HEK293 (cell line): ENCODE measurements around the gene TRIM65.

Experiments used
- CTCF ChIA-PET: fragments of 350-600 bp; formaldehyde crosslinking; extraction: SDS; loops from one replicate; lab custom pipeline; 2021; ENCODE audit warnings: antibody characterized with exemption; lab: Yijun Ruan, JAX
- POLR2A ChIA-PET: fragments of 300-600 bp; formaldehyde crosslinking; extraction: SDS; loops from one replicate; lab custom pipeline; 2020; ENCODE audit warnings: antibody characterized with exemption, inconsistent platforms; lab: Yijun Ruan, JAX
- H3K27ac ChIP-seq: fragments of 200-500 bp; sonication (Bioruptor generic); 2 replicates; pipeline ENCODE4 v1.5.1; 2014; ENCODE audit warnings: low read depth, low read length, control low read depth, inconsistent platforms; ENCODE audit errors: extremely low read depth
- H3K36me3 ChIP-seq, 2 experiments: fragments of 200-500 bp in 1 of 2; sonication (Bioruptor generic) in 1 of 2; 1 replicate in 1 of 2; 2 replicates in 1 of 2; pipeline ENCODE4 v1.5.1; 2014 to 2017; ENCODE audit warnings: inconsistent platforms in 2 of 2, low read length in 2 of 2; ENCODE audit not compliant: control insufficient read depth in 2 of 2, insufficient read depth in 1 of 2
- H3K4me1 ChIP-seq: fragments of 200-500 bp; sonication (Bioruptor generic); 2 replicates; pipeline ENCODE4 v1.5.1; 2014; ENCODE audit warnings: mild to moderate bottlenecking, low read length, inconsistent platforms; ENCODE audit not compliant: control insufficient read depth, insufficient read depth
- H3K4me3 ChIP-seq: 2 replicates; pipeline ENCODE4 v1.5.1; 2011; ENCODE audit warnings: low read depth, mild to moderate bottlenecking, control low read depth, low read length, moderate library complexity
- H3K9me3 ChIP-seq: fragments of 200-500 bp; sonication (Bioruptor generic); 2 replicates; pipeline ENCODE4 v1.5.1; 2014; ENCODE audit warnings: low read depth, low read length, inconsistent platforms; ENCODE audit not compliant: control insufficient read depth, insufficient read depth
- CTCF ChIP-seq: fragments of 450-650 bp; formaldehyde crosslinking; IDR thresholded peaks from 2 replicates; pipeline ENCODE4 v1.5.1; 2016; ENCODE audit warnings: missing biosample characterization, missing genetic modification characterization
- HOXA7 ChIP-seq: sonication (generic); formaldehyde crosslinking; IDR thresholded peaks from 2 replicates; pipeline ENCODE4 v1.8.1; 2022; ENCODE audit warnings: missing genetic modification reagents, borderline replicate concordance
- HOXD13 ChIP-seq: sonication (generic); formaldehyde crosslinking; IDR thresholded peaks from 2 replicates; pipeline ENCODE4 v1.8.0; 2022; ENCODE audit warnings: missing genetic modification reagents, borderline replicate concordance
- KLF9 ChIP-seq: fragments of 450-650 bp; formaldehyde crosslinking; IDR thresholded peaks from 2 replicates; pipeline ENCODE4 v1.5.1; 2016; ENCODE audit warnings: missing biosample characterization, missing genetic modification characterization, low read depth
- PATZ1 ChIP-seq: fragments of 450-650 bp; formaldehyde crosslinking; IDR thresholded peaks from 2 replicates; pipeline ENCODE4 v1.5.1; 2016; ENCODE audit warnings: missing biosample characterization, missing genetic modification characterization
- ZBTB17 ChIP-seq: fragments of 450-650 bp; formaldehyde crosslinking; IDR thresholded peaks from 2 replicates; pipeline ENCODE4 v1.5.1; 2016; ENCODE audit warnings: missing biosample characterization, missing genetic modification characterization
- ZBTB20 ChIP-seq: fragments of 450-650 bp; formaldehyde crosslinking; IDR thresholded peaks from 2 replicates; pipeline ENCODE4 v1.5.1; 2016; ENCODE audit warnings: missing biosample characterization, missing genetic modification characterization
- ZIC2 ChIP-seq: fragments of 450-650 bp; formaldehyde crosslinking; IDR thresholded peaks from 2 replicates; pipeline ENCODE4 v1.5.1; 2016; ENCODE audit warnings: missing biosample characterization, missing genetic modification characterization
- ZNF341 ChIP-seq: fragments of 450-650 bp; formaldehyde crosslinking; IDR thresholded peaks from 2 replicates; pipeline ENCODE4; 2016; ENCODE audit warnings: low read depth, missing biosample characterization, missing genetic modification characterization
- ZNF548 ChIP-seq: fragments of 450-650 bp; formaldehyde crosslinking; IDR thresholded peaks from 2 replicates; pipeline ENCODE4 v1.5.1; 2016; ENCODE audit warnings: missing biosample characterization, missing genetic modification characterization
- ZNF600 ChIP-seq: fragments of 450-650 bp; formaldehyde crosslinking; IDR thresholded peaks from 2 replicates; pipeline ENCODE4 v1.5.1; 2016; ENCODE audit warnings: missing biosample characterization, missing genetic modification characterization
- ZNF621 ChIP-seq: fragments of 450-650 bp; formaldehyde crosslinking; IDR thresholded peaks from 2 replicates; pipeline ENCODE4 v1.5.1; 2017; ENCODE audit warnings: missing biosample characterization, missing genetic modification characterization
- ZNF626 ChIP-seq: fragments of 450-650 bp; sonication (Bioruptor Pico); formaldehyde crosslinking; IDR thresholded peaks from 2 replicates; pipeline ENCODE4 v1.5.1; 2018; ENCODE audit warnings: missing biosample characterization, missing genetic modification characterization, inconsistent platforms
- ZNF645 ChIP-seq: fragments of 450-650 bp; formaldehyde crosslinking; IDR thresholded peaks from 2 replicates; pipeline ENCODE4; 2016; ENCODE audit warnings: missing biosample characterization, missing genetic modification characterization
- ZNF707 ChIP-seq: fragments of 450-650 bp; formaldehyde crosslinking; IDR thresholded peaks from 2 replicates; pipeline ENCODE4 v1.5.1; 2016; ENCODE audit warnings: missing biosample characterization, missing genetic modification characterization
- ZNF768 ChIP-seq: fragments of 450-650 bp; formaldehyde crosslinking; IDR thresholded peaks from 2 replicates; pipeline ENCODE4 v1.5.1; 2018; ENCODE audit warnings: missing biosample characterization, mild to moderate bottlenecking, missing genetic modification characterization
- ZNF837 ChIP-seq: fragments of 450-650 bp; formaldehyde crosslinking; IDR thresholded peaks from 2 replicates; pipeline ENCODE4 v1.5.1; 2016; ENCODE audit warnings: missing biosample characterization, missing genetic modification characterization
- TF ChIP-seq, protein P1 (sequence below): fragments of 450-650 bp; formaldehyde crosslinking; IDR thresholded peaks from 2 replicates; pipeline ENCODE4 v1.5.1; 2016; ENCODE audit warnings: missing biosample characterization, missing genetic modification characterization
- TF ChIP-seq, protein P2 (sequence below): fragments of 450-650 bp; formaldehyde crosslinking; IDR thresholded peaks from 2 replicates; pipeline ENCODE4 v1.5.1; 2016; ENCODE audit warnings: missing biosample characterization, missing genetic modification characterization
- TF ChIP-seq, protein P3 (sequence below): fragments of 450-650 bp; formaldehyde crosslinking; IDR thresholded peaks from 2 replicates; pipeline ENCODE4 v1.5.1; 2017; ENCODE audit warnings: missing biosample characterization, missing genetic modification characterization
- TF ChIP-seq, protein P4 (sequence below): fragments of 450-650 bp; formaldehyde crosslinking; IDR thresholded peaks from 2 replicates; pipeline ENCODE4 v1.5.1; 2016; ENCODE audit warnings: missing biosample characterization, missing genetic modification characterization
- TF ChIP-seq, protein P5 (sequence below): fragments of 450-650 bp; formaldehyde crosslinking; IDR thresholded peaks from 2 replicates; pipeline ENCODE4 v1.5.1; 2016; ENCODE audit warnings: missing biosample characterization, missing genetic modification characterization, low read depth

TRIM65 gene

DNA sequence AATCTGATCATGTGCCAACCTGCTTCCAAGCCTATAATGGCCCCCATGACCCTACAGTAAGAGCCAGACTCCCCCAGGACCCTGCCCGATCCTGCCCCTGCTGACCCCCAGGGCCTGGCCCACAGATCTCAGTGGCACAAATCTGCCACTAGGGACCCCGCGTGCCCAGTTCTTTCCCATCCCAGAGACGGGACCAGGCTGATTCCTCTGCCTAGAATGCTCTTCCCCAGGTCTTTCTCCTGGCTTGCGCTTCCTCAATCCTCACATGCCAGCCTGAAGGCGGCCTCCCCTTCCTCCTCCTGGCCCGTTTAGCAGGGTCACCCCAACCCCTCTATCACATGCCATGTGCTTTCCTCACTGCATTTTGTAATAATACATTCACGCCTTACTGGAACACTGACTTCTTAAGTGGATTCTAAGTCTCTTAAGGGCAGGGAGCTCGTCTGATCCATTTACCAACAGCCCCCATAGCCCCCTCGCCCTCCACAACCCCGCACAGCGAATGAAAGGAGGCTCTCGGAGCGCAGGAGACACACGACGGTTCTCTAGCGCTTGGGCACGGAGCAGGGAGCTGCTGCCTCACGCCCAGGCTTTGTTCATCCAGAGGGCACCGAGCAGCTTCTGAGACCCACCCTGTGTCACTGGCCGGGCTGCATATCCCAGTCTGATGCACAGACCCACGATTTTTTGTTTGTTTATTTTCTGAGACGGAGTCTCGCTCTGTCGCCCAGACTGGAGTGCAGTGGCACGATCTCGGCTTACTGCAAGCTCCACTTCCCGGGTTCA, 1.2 kb downstream of the TRIM65 start:
- peak overlapping the region; percentile 98; the same call in 1 of the 2 replicates for H3K27ac ChIP-seq
- H3K36me3 ChIP-seq, result peaks cover 8 to 55% of the 10 kb centered on the region in 2 experiments
- H3K4me3 ChIP-seq, result peak overlapping the region; percentile 28
- no peaks in the 10 kb centered on the region for H3K9me3 ChIP-seq
- ChIA-PET CTCF (interaction anchor here (0.6 to 4.3 kb wide), 13 partner anchors 9 to 119 kb away, joined by 3 to 28 read pairs (median 4); partner anchors contain the start of genes MRPL38, TRIM47 and WBP2), POLR2A (interaction anchor here (0.6 to 3.2 kb wide), 15 partner anchors 9 to 117 kb away, joined by 3 to 19 read pairs (median 5); partner anchors contain the start of genes MRPL38, TRIM47 and WBP2)
- peaks cover 10% of the 10 kb centered on the region for H3K4me1 ChIP-seq
- no peak for TF ChIP-seq ZNF707
- peak; percentile 25; the same call in 1 of the 2 replicates for TF ChIP-seq ZBTB20 (tag by site-specific recombination)
- TF ChIP-seq ZNF837 (tag by site-specific recombination), result no peak
- TF ChIP-seq ZNF621 (tag by site-specific recombination), result no peak
- TF ChIP-seq, protein P1, sequence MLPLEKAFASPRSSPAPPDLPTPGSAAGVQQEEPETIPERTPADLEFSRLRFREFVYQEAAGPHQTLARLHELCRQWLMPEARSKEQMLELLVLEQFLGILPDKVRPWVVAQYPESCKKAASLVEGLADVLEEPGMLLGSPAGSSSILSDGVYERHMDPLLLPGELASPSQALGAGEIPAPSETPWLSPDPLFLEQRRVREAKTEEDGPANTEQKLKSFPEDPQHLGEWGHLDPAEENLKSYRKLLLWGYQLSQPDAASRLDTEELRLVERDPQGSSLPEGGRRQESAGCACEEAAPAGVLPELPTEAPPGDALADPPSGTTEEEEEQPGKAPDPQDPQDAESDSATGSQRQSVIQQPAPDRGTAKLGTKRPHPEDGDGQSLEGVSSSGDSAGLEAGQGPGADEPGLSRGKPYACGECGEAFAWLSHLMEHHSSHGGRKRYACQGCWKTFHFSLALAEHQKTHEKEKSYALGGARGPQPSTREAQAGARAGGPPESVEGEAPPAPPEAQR (tag by site-specific recombination), result no peak
- TF ChIP-seq HOXA7 (CRISPR knock-in tag), result no peak
- TF ChIP-seq PATZ1, result peak; percentile 6; the same call in 1 of the 2 replicates
- no peak for TF ChIP-seq ZNF768
- TF ChIP-seq ZNF626 (tag by site-specific recombination), result no peak
- no peak for TF ChIP-seq KLF9 (tag by site-specific recombination)
- no peak for TF ChIP-seq ZIC2 (tag by site-specific recombination)
- TF ChIP-seq ZNF645 (tag by site-specific recombination), result no peak
- TF ChIP-seq, protein P2, sequence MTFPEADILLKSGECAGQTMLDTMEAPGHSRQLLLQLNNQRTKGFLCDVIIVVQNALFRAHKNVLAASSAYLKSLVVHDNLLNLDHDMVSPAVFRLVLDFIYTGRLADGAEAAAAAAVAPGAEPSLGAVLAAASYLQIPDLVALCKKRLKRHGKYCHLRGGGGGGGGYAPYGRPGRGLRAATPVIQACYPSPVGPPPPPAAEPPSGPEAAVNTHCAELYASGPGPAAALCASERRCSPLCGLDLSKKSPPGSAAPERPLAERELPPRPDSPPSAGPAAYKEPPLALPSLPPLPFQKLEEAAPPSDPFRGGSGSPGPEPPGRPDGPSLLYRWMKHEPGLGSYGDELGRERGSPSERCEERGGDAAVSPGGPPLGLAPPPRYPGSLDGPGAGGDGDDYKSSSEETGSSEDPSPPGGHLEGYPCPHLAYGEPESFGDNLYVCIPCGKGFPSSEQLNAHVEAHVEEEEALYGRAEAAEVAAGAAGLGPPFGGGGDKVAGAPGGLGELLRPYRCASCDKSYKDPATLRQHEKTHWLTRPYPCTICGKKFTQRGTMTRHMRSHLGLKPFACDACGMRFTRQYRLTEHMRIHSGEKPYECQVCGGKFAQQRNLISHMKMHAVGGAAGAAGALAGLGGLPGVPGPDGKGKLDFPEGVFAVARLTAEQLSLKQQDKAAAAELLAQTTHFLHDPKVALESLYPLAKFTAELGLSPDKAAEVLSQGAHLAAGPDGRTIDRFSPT, result peak; percentile 30; the same call in 1 of the 2 replicates
- TF ChIP-seq, protein P3, sequence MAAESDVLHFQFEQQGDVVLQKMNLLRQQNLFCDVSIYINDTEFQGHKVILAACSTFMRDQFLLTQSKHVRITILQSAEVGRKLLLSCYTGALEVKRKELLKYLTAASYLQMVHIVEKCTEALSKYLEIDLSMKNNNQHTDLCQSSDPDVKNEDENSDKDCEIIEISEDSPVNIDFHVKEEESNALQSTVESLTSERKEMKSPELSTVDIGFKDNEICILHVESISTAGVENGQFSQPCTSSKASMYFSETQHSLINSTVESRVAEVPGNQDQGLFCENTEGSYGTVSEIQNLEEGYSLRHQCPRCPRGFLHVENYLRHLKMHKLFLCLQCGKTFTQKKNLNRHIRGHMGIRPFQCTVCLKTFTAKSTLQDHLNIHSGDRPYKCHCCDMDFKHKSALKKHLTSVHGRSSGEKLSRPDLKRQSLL (tag by site-specific recombination), result peak; percentile 94
- peak; percentile 40; the same call in 1 of the 2 replicates for TF ChIP-seq ZNF600 (tag by site-specific recombination)
- peak; percentile 66; the same call in 1 of the 2 replicates for TF ChIP-seq CTCF
- TF ChIP-seq, protein P4, sequence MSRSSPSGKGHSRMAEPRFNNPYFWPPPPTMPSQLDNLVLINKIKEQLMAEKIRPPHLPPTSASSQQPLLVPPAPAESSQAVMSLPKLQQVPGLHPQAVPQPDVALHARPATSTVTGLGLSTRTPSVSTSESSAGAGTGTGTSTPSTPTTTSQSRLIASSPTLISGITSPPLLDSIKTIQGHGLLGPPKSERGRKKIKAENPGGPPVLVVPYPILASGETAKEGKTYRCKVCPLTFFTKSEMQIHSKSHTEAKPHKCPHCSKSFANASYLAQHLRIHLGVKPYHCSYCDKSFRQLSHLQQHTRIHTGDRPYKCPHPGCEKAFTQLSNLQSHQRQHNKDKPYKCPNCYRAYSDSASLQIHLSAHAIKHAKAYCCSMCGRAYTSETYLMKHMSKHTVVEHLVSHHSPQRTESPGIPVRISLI, result no peak
- peak; percentile 60; the same call in 1 of the 2 replicates for TF ChIP-seq ZNF341 (tag by site-specific recombination)
- TF ChIP-seq ZNF548 (tag by site-specific recombination), result no peak
- TF ChIP-seq, protein P5, sequence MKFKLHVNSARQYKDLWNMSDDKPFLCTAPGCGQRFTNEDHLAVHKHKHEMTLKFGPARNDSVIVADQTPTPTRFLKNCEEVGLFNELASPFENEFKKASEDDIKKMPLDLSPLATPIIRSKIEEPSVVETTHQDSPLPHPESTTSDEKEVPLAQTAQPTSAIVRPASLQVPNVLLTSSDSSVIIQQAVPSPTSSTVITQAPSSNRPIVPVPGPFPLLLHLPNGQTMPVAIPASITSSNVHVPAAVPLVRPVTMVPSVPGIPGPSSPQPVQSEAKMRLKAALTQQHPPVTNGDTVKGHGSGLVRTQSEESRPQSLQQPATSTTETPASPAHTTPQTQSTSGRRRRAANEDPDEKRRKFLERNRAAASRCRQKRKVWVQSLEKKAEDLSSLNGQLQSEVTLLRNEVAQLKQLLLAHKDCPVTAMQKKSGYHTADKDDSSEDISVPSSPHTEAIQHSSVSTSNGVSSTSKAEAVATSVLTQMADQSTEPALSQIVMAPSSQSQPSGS (tag by site-specific recombination), result no peak
- TF ChIP-seq HOXD13, result no peak
- TF ChIP-seq ZBTB17, result 0 out of 2 replicates have a peak, but pooled peaks have one; percentile 45
